Subcutaneous abdominal adipose tissue (tissue), 5 donors: ENCODE measurements around the gene RAB3C.
A peak's percentile ranks its signal among the peaks of the same experiment; 100 is the strongest.
"Not testable (repeated sequence)": the region's sequence is repeated elsewhere in the genome, so short reads cannot be mapped to it uniquely, and the experiment has no call there.

Experiments used
- H3K27ac ChIP-seq: one replicate; pipeline ENCODE4 v1.7.0; 2013; ENCODE audit warnings: low read depth, mild to moderate bottlenecking, inconsistent platforms, low read length, moderate library complexity
- H3K27me3 ChIP-seq, 5 donors: one replicate each; pipeline ENCODE4 v1.7.0; 2013; ENCODE audit warnings: low read length in 5 of 5, inconsistent platforms in 1 of 5; ENCODE audit not compliant: control insufficient read depth in 5 of 5, insufficient read depth in 4 of 5
- H3K36me3 ChIP-seq, 5 donors: one replicate each; pipeline ENCODE4 v1.7.0; 2013; ENCODE audit warnings: low read length in 5 of 5; ENCODE audit not compliant: control insufficient read depth in 5 of 5, insufficient read depth in 5 of 5
- H3K4me1 ChIP-seq, 5 donors: one replicate each; pipeline ENCODE4 v1.7.0; 2013; ENCODE audit warnings: low read length in 5 of 5, mild to moderate bottlenecking in 3 of 5, moderate library complexity in 1 of 5; ENCODE audit not compliant: control insufficient read depth in 5 of 5, insufficient read depth in 5 of 5
- H3K4me3 ChIP-seq, 5 donors: one replicate each; pipeline ENCODE4 v1.7.0; 2013; ENCODE audit warnings: low read length in 5 of 5, low read depth in 1 of 5
- H3K9ac ChIP-seq, 5 donors: one replicate each; pipeline ENCODE4 v1.7.0; 2013; ENCODE audit warnings: low read length in 5 of 5, mild to moderate bottlenecking in 4 of 5, moderate library complexity in 3 of 5
- H3K9me3 ChIP-seq, 5 donors: one replicate each; pipeline ENCODE4 v1.7.0; 2013; ENCODE audit warnings: low read length in 5 of 5; ENCODE audit not compliant: control insufficient read depth in 5 of 5
- donor health status: healthy.
- donor health status: healthy.
- donor health status: healthy.
- donor health status: healthy.
- donor health status: healthy.

RAB3C gene

DNA sequence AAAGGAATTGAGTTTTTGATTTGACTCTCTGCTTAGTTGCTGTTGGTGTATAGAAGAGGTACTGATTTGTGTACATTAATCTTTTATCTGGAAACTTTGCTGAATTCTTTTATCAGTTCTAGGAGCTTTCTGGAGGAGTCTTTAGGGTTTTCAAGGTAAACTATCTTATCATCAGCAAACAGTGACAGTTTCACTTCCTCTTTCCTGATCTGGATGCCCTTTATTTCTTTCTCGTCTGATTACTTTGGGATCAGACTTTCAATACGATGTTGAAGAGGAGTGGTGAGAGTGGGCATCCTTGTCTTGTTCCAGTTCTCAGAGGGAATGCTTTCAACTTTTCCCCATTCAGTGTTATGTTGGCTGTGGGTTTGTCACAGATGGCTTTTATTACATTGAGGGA is 17.7 kb downstream of the RAB3C start:
- H3K36me3 ChIP-seq, H3K4me3 ChIP-seq, H3K4me1 ChIP-seq, H3K27ac ChIP-seq, H3K9ac ChIP-seq, H3K27me3 ChIP-seq, H3K9me3 ChIP-seq: not testable (repeated sequence)

DNA sequence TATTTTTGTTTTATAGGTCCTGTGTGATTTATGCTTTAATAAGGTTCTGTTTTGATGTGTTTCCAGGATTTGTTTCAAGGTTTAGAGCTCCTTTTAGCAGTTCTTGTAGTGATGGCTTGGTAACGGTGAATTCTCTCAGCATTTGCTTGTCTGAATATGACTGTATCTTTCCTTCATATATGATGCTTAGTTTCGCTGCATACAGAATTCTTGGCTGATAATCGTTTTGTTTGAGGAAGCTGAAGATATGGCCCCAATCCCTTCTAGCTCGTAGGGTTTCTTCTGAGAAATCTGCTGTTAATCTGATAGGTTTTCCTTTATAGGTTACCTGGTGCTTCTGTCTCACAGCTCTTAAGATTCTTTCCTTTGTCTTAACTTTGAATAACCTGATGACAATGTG is 20.0 kb downstream of the RAB3C start:
- not testable (repeated sequence) for H3K27ac ChIP-seq, H3K9ac ChIP-seq, H3K27me3 ChIP-seq, H3K36me3 ChIP-seq, H3K9me3 ChIP-seq, H3K4me1 ChIP-seq, H3K4me3 ChIP-seq

DNA sequence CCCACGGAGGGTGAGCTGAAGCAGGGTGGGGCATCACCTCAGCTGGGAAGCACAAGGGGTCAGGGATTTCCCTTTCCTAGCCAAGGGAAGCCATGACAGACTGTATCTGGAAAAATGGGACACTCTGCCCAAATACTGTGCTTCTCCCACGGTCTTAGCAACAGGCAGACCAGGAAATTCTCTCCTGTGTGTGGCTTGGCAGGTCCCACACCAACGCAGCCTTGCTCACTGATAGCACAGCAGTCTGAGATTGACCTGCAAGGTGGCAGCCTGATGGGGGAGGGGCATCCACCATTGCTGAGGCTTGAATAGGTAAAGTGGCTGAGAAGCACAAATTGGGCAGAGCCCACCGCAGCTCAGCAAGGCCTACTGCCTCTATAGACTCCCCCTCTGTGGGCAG is 23.2 kb downstream of the RAB3C start:
- Histone ChIP-seq H3K27me3 (no peaks in the 10 kb centered on the region), H3K9me3 (no peaks in the 10 kb centered on the region), H3K36me3 (no peaks in the 10 kb centered on the region), H3K9ac (no peak overlapping the region), H3K27ac (no peak overlapping the region), H3K4me3 (no peak overlapping the region), H3K4me1 (peaks cover 0 to 10% (median 8%) of the 10 kb centered on the region in 5 donors)

DNA sequence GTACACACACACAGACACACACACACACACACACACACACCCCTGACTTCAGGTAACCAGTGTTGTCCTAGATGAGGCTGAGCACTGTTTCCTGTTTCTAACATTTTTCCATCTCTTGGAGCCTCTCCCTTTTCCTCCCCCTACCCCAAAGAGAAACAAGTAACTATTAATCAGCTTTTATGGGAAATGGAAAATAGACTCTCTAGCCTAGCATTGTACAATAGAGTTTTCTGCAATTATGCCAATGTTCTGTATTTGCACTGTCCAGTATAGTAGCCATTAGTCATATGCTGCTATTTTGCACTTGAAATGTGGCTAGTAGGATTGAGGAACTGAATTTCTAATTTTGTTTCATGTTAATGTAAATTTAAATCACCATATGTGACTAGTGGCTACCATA is 33.1 kb downstream of the RAB3C start:
- H3K36me3 ChIP-seq: no peaks in the 10 kb centered on the region
- H3K9me3 ChIP-seq: no peaks in the 10 kb centered on the region
- no peaks in the 10 kb centered on the region for H3K4me1 ChIP-seq
- H3K27ac ChIP-seq: no peak overlapping the region
- H3K9ac ChIP-seq: no peak overlapping the region
- H3K27me3 ChIP-seq: no peaks in the 10 kb centered on the region
- H3K4me3 ChIP-seq: no peak overlapping the region

DNA sequence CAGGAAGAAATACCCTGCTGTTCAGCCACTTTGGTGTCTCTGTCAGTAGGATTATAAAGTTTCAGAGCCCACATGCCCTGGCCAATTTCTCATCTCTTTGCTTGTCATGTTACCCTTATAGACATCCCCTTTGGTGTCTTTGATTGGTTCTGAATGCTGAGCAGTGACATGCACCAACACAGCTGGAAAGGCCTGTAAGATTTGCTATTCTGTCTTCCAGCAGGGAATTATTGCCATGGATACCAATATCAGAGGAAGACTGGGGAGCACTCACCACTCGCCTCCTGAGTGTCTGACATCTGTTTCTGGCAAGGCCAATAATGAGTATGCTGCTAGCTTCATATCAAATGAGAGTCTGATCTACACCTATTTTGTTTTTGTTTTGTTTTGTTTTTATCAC is 34.4 kb downstream of the RAB3C start:
- H3K9ac ChIP-seq: no peak overlapping the region
- H3K27ac ChIP-seq: no peak overlapping the region
- H3K4me1 ChIP-seq: no peaks in the 10 kb centered on the region
- no peaks in the 10 kb centered on the region for H3K9me3 ChIP-seq
- H3K27me3 ChIP-seq: no peaks in the 10 kb centered on the region
- no peaks in the 10 kb centered on the region for H3K36me3 ChIP-seq
- H3K4me3 ChIP-seq: no peak overlapping the region

DNA sequence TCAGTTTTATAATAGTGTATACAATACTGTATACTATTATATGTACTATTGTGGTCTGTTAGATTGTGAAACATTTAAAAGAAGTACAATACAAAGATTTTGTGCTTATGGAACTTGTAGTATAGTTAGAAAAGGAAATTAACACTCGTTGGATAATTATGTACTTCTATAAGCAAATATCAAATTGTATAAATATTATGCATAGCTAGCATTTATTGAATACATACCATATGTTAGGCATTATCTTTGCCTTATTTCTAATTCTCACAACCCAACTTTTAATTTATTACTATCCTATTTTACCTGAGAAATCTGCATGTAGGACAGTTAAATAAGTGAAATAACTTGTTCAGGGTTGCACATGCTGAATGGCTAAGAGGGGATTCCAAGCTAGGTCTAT is 37.5 kb downstream of the RAB3C start:
- H3K9ac ChIP-seq: no peak overlapping the region
- H3K4me1 ChIP-seq: no peaks in the 10 kb centered on the region
- H3K27ac ChIP-seq: no peak overlapping the region
- no peaks in the 10 kb centered on the region for H3K9me3 ChIP-seq
- no peak overlapping the region for H3K4me3 ChIP-seq
- no peaks in the 10 kb centered on the region for H3K36me3 ChIP-seq
- H3K27me3 ChIP-seq: no peaks in the 10 kb centered on the region

DNA sequence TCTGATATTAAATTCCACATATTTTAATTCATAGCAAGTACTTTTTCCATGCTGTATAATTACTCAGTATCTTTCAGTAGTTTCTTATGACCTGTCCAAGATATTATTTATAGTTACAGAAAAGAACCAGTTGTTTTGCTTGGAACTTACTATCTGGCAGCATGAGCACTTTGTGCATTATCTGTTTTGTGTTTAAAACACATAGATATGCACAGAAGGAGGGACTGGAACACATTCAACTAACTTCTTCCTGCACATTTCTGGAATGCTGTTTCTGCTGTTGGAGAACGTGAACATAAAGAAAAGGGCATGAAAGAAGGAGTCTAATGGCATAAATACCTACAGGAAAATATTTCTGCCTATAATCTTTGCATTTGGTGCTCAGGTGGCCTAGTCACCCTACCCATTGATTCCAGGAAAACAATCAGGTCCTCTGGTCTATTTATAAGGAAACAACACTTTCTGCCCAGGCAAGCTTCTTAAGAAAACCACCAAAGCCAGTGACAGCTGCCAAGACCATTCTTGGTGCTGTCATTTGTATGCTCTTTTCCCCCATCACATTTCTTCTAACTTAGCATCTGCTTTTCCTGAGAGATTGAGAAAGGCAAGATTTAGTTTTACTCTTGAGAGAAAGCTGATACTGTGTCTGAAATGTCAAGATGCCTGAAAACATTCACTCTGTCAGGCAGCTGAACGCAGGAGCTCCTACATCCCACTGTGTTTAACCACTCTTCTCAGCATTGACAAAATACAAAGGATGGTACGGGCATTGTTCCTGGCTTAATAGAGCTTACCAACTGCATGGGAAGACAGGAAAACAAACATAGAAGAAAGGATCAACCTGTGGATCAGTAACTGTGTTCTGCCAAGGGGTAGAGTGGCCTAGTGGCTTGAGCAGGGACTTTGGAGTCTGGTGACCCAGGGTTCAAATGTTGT is 40.3 kb downstream of the RAB3C start:
- Histone ChIP-seq H3K9me3 (no peaks in the 10 kb centered on the region), H3K4me1 (no peaks in the 10 kb centered on the region), H3K36me3 (no peaks in the 10 kb centered on the region), H3K9ac (no peak overlapping the region), H3K4me3 (no peak overlapping the region), H3K27ac (no peak overlapping the region), H3K27me3 (no peaks in the 10 kb centered on the region)

DNA sequence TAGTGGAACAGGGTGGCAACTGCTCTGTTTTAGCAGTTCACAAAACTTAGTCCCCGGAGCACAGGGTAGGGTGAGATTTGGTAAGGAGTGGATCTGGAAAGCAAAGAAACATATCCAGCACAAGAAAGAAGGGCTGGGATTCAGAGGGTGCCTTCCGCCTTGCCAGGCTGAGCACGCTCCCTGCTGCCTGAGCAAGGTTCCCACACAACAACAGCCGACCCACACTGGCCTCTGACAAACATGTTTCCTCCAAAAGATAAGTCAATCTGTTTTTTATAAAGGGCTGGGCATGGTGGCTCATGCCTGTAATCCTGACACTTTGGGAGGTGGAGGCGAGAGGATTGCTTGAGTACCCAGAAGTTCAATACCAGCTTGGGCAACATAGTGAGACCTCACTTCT is 45.8 kb downstream of the RAB3C start:
- Histone ChIP-seq H3K9ac (no peak overlapping the region), H3K27me3 (no peaks in the 10 kb centered on the region), H3K9me3 (no peaks in the 10 kb centered on the region)

DNA sequence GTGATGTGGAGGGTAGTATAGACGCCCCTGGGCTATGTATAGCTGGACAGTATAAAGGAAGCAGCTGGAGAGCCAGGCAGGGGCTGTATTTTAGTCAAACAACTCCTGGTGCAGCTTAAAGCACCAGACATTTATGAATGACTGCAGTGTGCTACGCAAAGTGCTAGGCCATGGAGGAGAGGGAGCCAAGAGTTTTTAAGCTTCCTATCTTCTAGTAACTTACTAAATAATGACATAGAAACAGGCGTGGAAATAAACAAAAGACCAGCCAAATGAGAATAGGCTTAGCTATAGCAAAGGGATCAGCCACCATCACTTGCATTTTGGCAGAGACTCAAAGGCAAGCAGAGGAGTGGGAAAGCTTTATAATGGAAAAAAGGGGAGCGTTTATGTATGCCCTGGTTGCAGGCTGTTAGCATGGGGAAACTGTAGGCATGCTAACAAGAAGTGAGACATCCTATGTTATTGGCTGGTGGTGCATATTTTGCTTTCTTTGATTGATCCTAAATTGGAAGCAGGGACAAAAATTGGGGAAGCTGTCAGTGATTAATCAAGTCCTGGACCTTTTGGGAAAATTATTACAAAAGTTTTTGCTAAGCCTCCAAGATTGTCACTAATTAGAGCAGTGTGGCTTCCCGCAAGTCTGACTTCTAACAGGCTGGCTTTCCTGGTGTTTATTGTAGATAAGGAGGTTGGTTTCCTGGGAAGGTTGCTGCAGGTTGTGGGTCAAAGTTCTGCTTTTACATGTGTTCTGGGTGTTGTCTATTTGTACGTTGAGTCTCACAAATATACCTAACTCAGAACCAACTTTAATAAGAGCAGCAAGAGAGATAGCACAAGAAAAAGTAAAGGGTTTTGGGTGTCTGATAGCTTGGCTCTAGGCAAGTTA is 46.6 kb downstream of the RAB3C start:
- no peaks in the 10 kb centered on the region for H3K36me3 ChIP-seq
- H3K4me1 ChIP-seq: peaks cover 0 to 11% (median 2%) of the 10 kb centered on the region in 5 donors
- H3K27ac ChIP-seq: peak overlapping the region; percentile 14
- H3K27me3 ChIP-seq: no peaks in the 10 kb centered on the region
- H3K9ac ChIP-seq: no peak overlapping the region
- no peaks in the 10 kb centered on the region for H3K9me3 ChIP-seq
- H3K4me3 ChIP-seq: no peak overlapping the region

More for the DNA sequence above, 45.8 kb downstream of the RAB3C start:
- Histone ChIP-seq H3K4me1 (peaks cover 0 to 11% (median 2%) of the 10 kb centered on the region in 5 donors), H3K27ac (peak overlapping the region; percentile 12), H3K4me3 (no peak overlapping the region), H3K36me3 (no peaks in the 10 kb centered on the region)

DNA sequence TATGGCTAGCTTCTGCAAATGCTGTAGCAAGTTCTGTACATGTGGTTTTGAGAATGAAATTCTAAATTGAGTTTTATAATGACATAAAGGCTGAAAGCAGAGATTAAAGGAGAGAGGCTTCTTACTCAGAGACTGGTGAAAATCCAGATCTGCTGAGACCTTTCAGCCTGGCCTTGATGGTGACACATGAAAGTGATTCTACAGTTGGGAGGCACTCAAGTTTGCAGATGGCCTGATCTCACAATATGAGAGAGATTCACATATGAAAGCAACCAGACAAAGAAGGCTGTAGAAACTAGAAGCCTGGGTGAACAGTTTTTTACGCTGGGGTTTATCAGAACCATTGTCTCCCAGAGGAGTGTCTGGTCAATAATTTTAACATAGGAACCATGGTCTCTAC is 49.0 kb downstream of the RAB3C start:
- no peak overlapping the region for H3K4me3 ChIP-seq
- H3K9me3 ChIP-seq: no peaks in the 10 kb centered on the region
- no peak overlapping the region for H3K9ac ChIP-seq
- peaks cover 0 to 11% (median 2%) of the 10 kb centered on the region in 5 donors for H3K4me1 ChIP-seq
- H3K27me3 ChIP-seq: no peaks in the 10 kb centered on the region
- H3K36me3 ChIP-seq: no peaks in the 10 kb centered on the region
- H3K27ac ChIP-seq: no peak overlapping the region
